ENCODE results near the gene SKA1.
"Not testable (repeated sequence)": the region's sequence is repeated elsewhere in the genome, so short reads cannot be mapped to it uniquely, and the experiment has no call there.

Gene SKA1

DNA sequence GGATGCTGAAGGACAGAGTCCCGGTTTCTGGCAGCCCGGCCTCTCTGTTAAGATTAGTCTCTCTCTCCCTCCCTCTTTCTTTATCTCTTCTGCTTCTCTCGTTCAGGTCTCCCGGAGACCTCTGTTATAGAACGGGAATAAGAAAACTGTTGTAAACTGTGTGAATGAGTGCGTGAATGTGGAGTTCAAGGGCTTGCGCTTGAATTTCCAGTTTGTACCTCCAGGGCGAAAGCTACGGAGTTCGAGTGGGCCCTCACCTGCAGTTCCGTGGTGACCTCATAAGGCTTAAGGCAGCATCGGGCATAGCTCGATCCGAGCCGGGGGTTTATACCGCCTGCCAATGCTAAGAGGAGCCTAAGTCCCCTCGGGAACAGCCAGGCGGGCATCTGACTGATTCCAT lies 26.4 kb downstream of the SKA1 start:
- Histone ChIP-seq H2BK12ac (ENCODE audit: low read length) (no peak overlapping the region), H3K27me3 (ENCODE audit: control insufficient read depth in 3 of 3, insufficient read depth in 3 of 3, low read depth in 1 of 3, low read length in 3 of 3) (peaks cover 0 to 3% (median 3%) of the 10 kb centered on the region in 3 experiments), H2AFZ (ENCODE audit: low read length) (no peak overlapping the region), H3K23ac (ENCODE audit: low read depth, low read length, poor library complexity) (no peak overlapping the region), H3K4me1 (ENCODE audit: control insufficient read depth in 2 of 2, insufficient read depth in 1 of 2, low read depth in 1 of 2, low read length in 2 of 2) (peaks cover 12 to 18% of the 10 kb centered on the region in 2 donors), H2AK5ac (ENCODE audit: low read depth, low read length) (no peak overlapping the region), H3K9ac (ENCODE audit: low read depth, low read length, poor library complexity) (no peak overlapping the region), H4K8ac (ENCODE audit: low read depth, low read length) (no peak overlapping the region), H3K36me3 (replicated peaks in 1 of 2; ENCODE audit: control insufficient read depth in 2 of 2, insufficient read depth in 2 of 2, low read length in 2 of 2) (no peaks in the 10 kb centered on the region), H3K4ac (ENCODE audit: low read length) (no peak overlapping the region), H3K4me2 (ENCODE audit: insufficient read depth, low read length, poor library complexity, severe bottlenecking) (no peak overlapping the region), H4K91ac (ENCODE audit: low read depth, low read length, poor library complexity) (no peak overlapping the region), H3K18ac (ENCODE audit: low read length) (no peak overlapping the region), H3K27ac (replicated peaks; ENCODE audit: low read length) (no peak overlapping the region), H3K79me1 (ENCODE audit: low read depth, low read length) (no peaks in the 10 kb centered on the region), H3K14ac (ENCODE audit: low read length) (no peak overlapping the region), H3K9me3 (replicated peaks in 1 of 2; ENCODE audit: control insufficient read depth in 2 of 2, insufficient read depth in 1 of 2, low read depth in 1 of 2, low read length in 2 of 2) (no peaks in the 10 kb centered on the region), H2BK5ac (ENCODE audit: low read length) (no peak overlapping the region), H2BK15ac (ENCODE audit: low read length) (no peak overlapping the region), H3K4me3 (ENCODE audit: low read length in 2 of 2) (no peak overlapping the region), H2BK120ac (ENCODE audit: low read depth, low read length) (no peak overlapping the region)
- no peak for DNase-seq (ENCODE audit: low spot score)
- WGBS, 2 donors (ENCODE audit: extremely low coverage in 2 of 2, insufficient read length in 2 of 2, insufficient replicate concordance in 1 of 2), result no CpG with 5 or more reads among the region's 18 CpGs

DNA sequence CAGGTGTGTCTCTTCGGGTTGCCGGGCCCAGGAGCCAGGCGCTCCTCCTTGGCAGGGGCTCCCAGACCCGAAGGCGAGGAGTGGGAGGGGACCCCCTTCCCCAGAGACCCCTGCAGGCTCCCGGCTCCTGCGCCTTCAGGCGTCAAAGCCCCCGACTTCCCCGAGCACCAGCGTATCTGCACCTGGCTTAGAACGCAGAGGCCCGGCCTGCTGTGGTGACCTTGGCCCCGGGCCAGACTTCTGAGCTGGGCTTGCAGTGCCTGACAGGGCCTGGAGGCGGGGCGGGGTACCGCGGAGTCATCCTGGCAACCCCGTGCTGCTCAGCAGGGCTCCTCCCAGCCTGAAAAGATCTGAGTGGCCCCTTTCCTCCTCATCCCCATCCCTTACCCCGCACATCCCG lies 27.0 kb downstream of the SKA1 start:
- WGBS, 2 donors (ENCODE audit: extremely low coverage in 2 of 2, insufficient read length in 2 of 2, insufficient replicate concordance in 1 of 2), result no CpG with 5 or more reads among the region's 21 CpGs
- no peak overlapping the region for H2BK15ac ChIP-seq (ENCODE audit: low read length)
- no peak for DNase-seq (ENCODE audit: low spot score)

GRCh38 chr18:50404752-50405581 lies 30.1 kb downstream of the SKA1 start:
- H3K4me2 ChIP-seq (ENCODE audit: insufficient read depth, low read length, poor library complexity, severe bottlenecking); H2BK5ac ChIP-seq (ENCODE audit: low read length); H4K91ac ChIP-seq (ENCODE audit: low read depth, low read length, poor library complexity); H2BK15ac ChIP-seq (ENCODE audit: low read length); H3K4me3 ChIP-seq (ENCODE audit: low read length in 2 of 2); H2AFZ ChIP-seq (ENCODE audit: low read length); H3K36me3 ChIP-seq (replicated peaks in 1 of 2; ENCODE audit: control insufficient read depth in 2 of 2, insufficient read depth in 2 of 2, low read length in 2 of 2); H3K9ac ChIP-seq (ENCODE audit: low read depth, low read length, poor library complexity); H3K9me3 ChIP-seq (replicated peaks in 1 of 2; ENCODE audit: control insufficient read depth in 2 of 2, insufficient read depth in 1 of 2, low read depth in 1 of 2, low read length in 2 of 2); H4K8ac ChIP-seq (ENCODE audit: low read depth, low read length); H3K14ac ChIP-seq (ENCODE audit: low read length); H3K18ac ChIP-seq (ENCODE audit: low read length); DNase-seq (ENCODE audit: low spot score); H3K23ac ChIP-seq (ENCODE audit: low read depth, low read length, poor library complexity); H2BK120ac ChIP-seq (ENCODE audit: low read depth, low read length); H3K27ac ChIP-seq (replicated peaks; ENCODE audit: low read length); H3K4ac ChIP-seq (ENCODE audit: low read length); H3K79me1 ChIP-seq (ENCODE audit: low read depth, low read length); H2BK12ac ChIP-seq (ENCODE audit: low read length); H3K27me3 ChIP-seq (ENCODE audit: control insufficient read depth in 3 of 3, insufficient read depth in 3 of 3, low read depth in 1 of 3, low read length in 3 of 3); H2AK5ac ChIP-seq (ENCODE audit: low read depth, low read length): not testable (repeated sequence)
- no CpG with 5 or more reads among the region's 13 CpGs for WGBS, 2 donors (ENCODE audit: extremely low coverage in 2 of 2, insufficient read length in 2 of 2, insufficient replicate concordance in 1 of 2)
- peaks cover 12 to 16% of the 10 kb centered on the region in 2 donors for H3K4me1 ChIP-seq (ENCODE audit: control insufficient read depth in 2 of 2, insufficient read depth in 1 of 2, low read depth in 1 of 2, low read length in 2 of 2)

More for the DNA sequence above, 27.0 kb downstream of the SKA1 start:
- Histone ChIP-seq H3K4me3 (ENCODE audit: low read length in 2 of 2) (no peak overlapping the region), H2AFZ (ENCODE audit: low read length) (no peak overlapping the region), H3K36me3 (replicated peaks in 1 of 2; ENCODE audit: control insufficient read depth in 2 of 2, insufficient read depth in 2 of 2, low read length in 2 of 2) (no peaks in the 10 kb centered on the region), H3K79me1 (ENCODE audit: low read depth, low read length) (no peaks in the 10 kb centered on the region), H3K18ac (ENCODE audit: low read length) (peak overlapping the region; percentile 29), H3K27ac (replicated peaks; ENCODE audit: low read length) (no peak overlapping the region), H4K91ac (ENCODE audit: low read depth, low read length, poor library complexity) (no peak overlapping the region), H4K8ac (ENCODE audit: low read depth, low read length) (no peak overlapping the region), H2BK120ac (ENCODE audit: low read depth, low read length) (no peak overlapping the region), H3K9me3 (replicated peaks in 1 of 2; ENCODE audit: control insufficient read depth in 2 of 2, insufficient read depth in 1 of 2, low read depth in 1 of 2, low read length in 2 of 2) (no peaks in the 10 kb centered on the region), H3K4me2 (ENCODE audit: insufficient read depth, low read length, poor library complexity, severe bottlenecking) (no peak overlapping the region), H2AK5ac (ENCODE audit: low read depth, low read length) (no peak overlapping the region), H3K9ac (ENCODE audit: low read depth, low read length, poor library complexity) (no peak overlapping the region), H2BK5ac (ENCODE audit: low read length) (no peak overlapping the region), H3K27me3 (ENCODE audit: control insufficient read depth in 3 of 3, insufficient read depth in 3 of 3, low read depth in 1 of 3, low read length in 3 of 3) (peaks cover 0 to 3% (median 3%) of the 10 kb centered on the region in 3 experiments), H3K4me1 (ENCODE audit: control insufficient read depth in 2 of 2, insufficient read depth in 1 of 2, low read depth in 1 of 2, low read length in 2 of 2) (peaks cover 14 to 18% of the 10 kb centered on the region in 2 donors), H3K23ac (ENCODE audit: low read depth, low read length, poor library complexity) (no peak overlapping the region), H2BK12ac (ENCODE audit: low read length) (no peak overlapping the region), H3K4ac (ENCODE audit: low read length) (no peak overlapping the region), H3K14ac (ENCODE audit: low read length) (no peak overlapping the region)

DNA sequence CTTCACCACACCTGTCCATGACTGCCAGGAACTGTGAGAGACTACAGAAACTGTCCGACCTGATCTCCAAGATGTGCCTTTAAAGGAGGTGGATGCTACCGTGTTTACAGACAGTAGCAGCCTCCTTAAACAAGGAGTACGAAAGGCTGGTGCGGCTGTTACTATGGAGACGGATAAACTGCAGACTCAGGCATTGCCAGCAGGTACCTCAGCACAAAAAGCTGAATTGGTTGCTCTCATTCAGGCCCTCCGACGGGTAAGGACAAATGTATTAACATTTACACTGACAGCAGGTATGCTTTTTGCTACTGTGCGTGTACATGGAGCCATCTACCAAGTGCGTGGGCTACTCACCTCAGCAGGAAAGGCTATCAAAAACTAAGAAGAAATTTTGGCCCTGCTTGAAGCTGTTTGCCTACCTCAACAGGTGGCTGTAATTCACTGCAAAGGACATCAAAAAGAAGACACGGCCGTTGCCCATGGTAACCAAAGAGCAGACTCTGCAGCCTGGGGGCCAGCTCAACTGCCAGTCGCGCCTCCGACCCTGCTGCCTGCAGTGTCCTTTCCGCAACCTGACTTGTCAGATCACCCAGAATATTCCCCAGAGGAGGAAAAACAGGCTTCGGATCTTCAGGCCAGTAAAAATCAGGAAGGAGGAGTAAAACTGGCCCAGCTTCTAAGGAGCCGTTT lies 30.9 kb downstream of the SKA1 start:
- no peak overlapping the region for H3K9ac ChIP-seq (ENCODE audit: low read depth, low read length, poor library complexity)
- no peak overlapping the region for H2BK12ac ChIP-seq (ENCODE audit: low read length)
- no peak overlapping the region for H2AFZ ChIP-seq (ENCODE audit: low read length)
- H3K9me3 ChIP-seq (replicated peaks in 1 of 2; ENCODE audit: control insufficient read depth in 2 of 2, insufficient read depth in 1 of 2, low read depth in 1 of 2, low read length in 2 of 2), result no peaks in the 10 kb centered on the region
- no peaks in the 10 kb centered on the region for H3K36me3 ChIP-seq (replicated peaks in 1 of 2; ENCODE audit: control insufficient read depth in 2 of 2, insufficient read depth in 2 of 2, low read length in 2 of 2)
- H3K23ac ChIP-seq (ENCODE audit: low read depth, low read length, poor library complexity), result no peak overlapping the region
- H2BK5ac ChIP-seq (ENCODE audit: low read length), result no peak overlapping the region
- no peak overlapping the region for H3K18ac ChIP-seq (ENCODE audit: low read length)
- no peak overlapping the region for H3K4me3 ChIP-seq (ENCODE audit: low read length in 2 of 2)
- WGBS, 2 donors (ENCODE audit: extremely low coverage in 2 of 2, insufficient read length in 2 of 2, insufficient replicate concordance in 1 of 2), result no CpG with 5 or more reads among the region's 17 CpGs
- H3K27ac ChIP-seq (replicated peaks; ENCODE audit: low read length), result no peak overlapping the region
- H4K91ac ChIP-seq (ENCODE audit: low read depth, low read length, poor library complexity), result no peak overlapping the region
- peaks cover 12 to 16% of the 10 kb centered on the region in 2 donors for H3K4me1 ChIP-seq (ENCODE audit: control insufficient read depth in 2 of 2, insufficient read depth in 1 of 2, low read depth in 1 of 2, low read length in 2 of 2)
- no peak overlapping the region for H4K8ac ChIP-seq (ENCODE audit: low read depth, low read length)
- H3K4me2 ChIP-seq (ENCODE audit: insufficient read depth, low read length, poor library complexity, severe bottlenecking), result no peak overlapping the region
- no peak overlapping the region for H3K14ac ChIP-seq (ENCODE audit: low read length)
- H3K79me1 ChIP-seq (ENCODE audit: low read depth, low read length), result no peaks in the 10 kb centered on the region
- H2BK15ac ChIP-seq (ENCODE audit: low read length), result no peak overlapping the region
- no peak overlapping the region for H2BK120ac ChIP-seq (ENCODE audit: low read depth, low read length)
- H3K27me3 ChIP-seq (ENCODE audit: control insufficient read depth in 3 of 3, insufficient read depth in 3 of 3, low read depth in 1 of 3, low read length in 3 of 3), result peaks cover 0 to 3% (median 3%) of the 10 kb centered on the region in 3 experiments
- no peak for DNase-seq (ENCODE audit: low spot score)
- H3K4ac ChIP-seq (ENCODE audit: low read length), result no peak overlapping the region
- H2AK5ac ChIP-seq (ENCODE audit: low read depth, low read length), result no peak overlapping the region

Data from neuronal stem cell (in vitro differentiated cells).